Left renal pelvis (tissue), 4 donors: Measurements from ENCODE around the gene SNUPN. TPM values are rescaled to one million over a fixed set of nuclear protein-coding genes. Genes with fewer than 3 reads are reported as not detected.

Experiments used
- polyA plus RNA-seq, 4 donors: library from polyadenylated mRNA; unstranded; fragments of 120-200 nt; gene quantifications; one replicate each; pipeline ENCODE4 v1.2.1, GENCODE V29; 2013; ENCODE audit not compliant: insufficient read length in 4 of 4

Gene SNUPN
- polyA plus RNA-seq, 4 donors: 29.7 to 35.6 (median 30.4) TPM

Other genes with a start within 250 kb of the SNUPN start
- 10 to 100 TPM; 51.8 to 62.9 (median 58.7) TPM for gene SIN3A, start 174.0 kb downstream of the SNUPN start, polyA plus RNA-seq
- 10 to 100 TPM; 37.2 to 46.6 (median 45.9) TPM for gene PTPN9, start 46.4 kb downstream of the SNUPN start, polyA plus RNA-seq
- 10 to 100 TPM; 31.3 to 59.1 (median 51.5) TPM for gene IMP3, start 14.5 kb upstream of the SNUPN start, polyA plus RNA-seq
- gene SNX33, start 22.2 kb upstream of the SNUPN start, polyA plus RNA-seq: 10 to 100 TPM; 18.1 to 27.0 (median 20.1) TPM
- 1 to 10 TPM; 7.6 to 8.6 (median 8.5) TPM for gene CSPG4, start 87.1 kb upstream of the SNUPN start, polyA plus RNA-seq
- gene UBE2Q2, start 217.7 kb upstream of the SNUPN start, polyA plus RNA-seq: 10 to 100 TPM; 43.3 to 68.1 (median 52.0) TPM